Retinal pigment epithelial cell (primary cell): Measurements from ENCODE around the gene FAM8A1.

Source experiments
- DNase-seq: peaks from one replicate; pipeline ENCODE4 v3.0.0-alpha.2; 2010; ENCODE audit warnings: low read depth
- H3K4me3 ChIP-seq: 2 replicates; pipeline ENCODE4 v1.5.1; 2011; ENCODE audit warnings: mild to moderate bottlenecking, low read length, control low read depth, moderate library complexity
- CTCF ChIP-seq: conservative IDR thresholded peaks from 2 replicates; pipeline ENCODE4 v1.5.1; 2011; ENCODE audit warnings: low read depth, low read length, control low read depth, inconsistent platforms

The FAM8A1 gene

GRCh38 chr6:17624396-17624795 is 24.3 kb downstream of the FAM8A1 start:
- TF ChIP-seq CTCF = no peak
- no peak for DNase-seq
- no peak overlapping the region for H3K4me3 ChIP-seq

- DNase-seq = no peak
- H3K4me3 ChIP-seq = no peak overlapping the region
- TF ChIP-seq CTCF = no peak
These were observed 28.8 kb downstream of the FAM8A1 start for GRCh38 chr6:17628873-17629272.

- DNase-seq = no peak
- no peak overlapping the region for H3K4me3 ChIP-seq
- no peak for TF ChIP-seq CTCF
These were observed 29.9 kb downstream of the FAM8A1 start for GRCh38 chr6:17629824-17630510.

- H3K4me3 ChIP-seq = no peak overlapping the region
- no peak for TF ChIP-seq CTCF
- no peak for DNase-seq
These were observed 30.5 kb downstream of the FAM8A1 start for GRCh38 chr6:17630511-17631073.

- no peak for DNase-seq
- H3K4me3 ChIP-seq = no peak overlapping the region
- no peak for TF ChIP-seq CTCF
These were observed 32.8 kb downstream of the FAM8A1 start for GRCh38 chr6:17632934-17633333.

- no peak overlapping the region for H3K4me3 ChIP-seq
- no peak for TF ChIP-seq CTCF
- no peak for DNase-seq
These were observed 33.5 kb downstream of the FAM8A1 start for GRCh38 chr6:17633465-17634188.
